GM19238 (cell line): Measurements from ENCODE around the gene RANBP3.
"Not testable (repeated sequence)": the region's sequence is repeated elsewhere in the genome, so short reads cannot be mapped to it uniquely, and the experiment has no call there.

Experiments used
- DNase-seq: peaks from one replicate; pipeline ENCODE4 v3.0.0; 2011; ENCODE audit warnings: low spot score; ENCODE audit not compliant: insufficient read length

The RANBP3 gene

GRCh38 chr19:5988517-5989387 lies 10.8 kb upstream of the RANBP3 start:
- no peak for DNase-seq

- DNase-seq, result peak; percentile 66
These were observed 9.3 kb upstream of the RANBP3 start for GRCh38 chr19:5987077-5987818.

GRCh38 chr19:5985837-5986236 lies 7.9 kb upstream of the RANBP3 start:
- DNase-seq, result not testable (repeated sequence)

- DNase-seq, result no peak
These were observed 7.3 kb upstream of the RANBP3 start for GRCh38 chr19:5985098-5985783.

- no peak for DNase-seq
These were observed 6.7 kb upstream of the RANBP3 start for GRCh38 chr19:5984600-5984999.

- DNase-seq, result no peak
These were observed 5.5 kb upstream of the RANBP3 start for GRCh38 chr19:5983367-5983955.

GRCh38 chr19:5978606-5979552 lies 939 bp upstream of the RANBP3 start:
- no peak for DNase-seq

- DNase-seq, result no peak
These were observed 637 bp downstream of the RANBP3 start for GRCh38 chr19:5977222-5977784.

GRCh38 chr19:5976768-5977167 lies 1.2 kb downstream of the RANBP3 start:
- DNase-seq, result no peak

GRCh38 chr19:5975388-5975728 lies 2.6 kb downstream of the RANBP3 start:
- no peak for DNase-seq

- DNase-seq, result no peak
These were observed 3.1 kb downstream of the RANBP3 start for GRCh38 chr19:5974721-5975387.

GRCh38 chr19:5973867-5974635 lies 3.9 kb downstream of the RANBP3 start:
- no peak for DNase-seq

- DNase-seq, result no peak
These were observed 4.6 kb downstream of the RANBP3 start for GRCh38 chr19:5973376-5973775.

GRCh38 chr19:5972355-5972731 lies 5.6 kb downstream of the RANBP3 start:
- no peak for DNase-seq

GRCh38 chr19:5971714-5972354 lies 6.1 kb downstream of the RANBP3 start:
- no peak for DNase-seq

GRCh38 chr19:5969476-5969875 lies 8.5 kb downstream of the RANBP3 start:
- no peak for DNase-seq

GRCh38 chr19:5968431-5969373 lies 9.2 kb downstream of the RANBP3 start:
- no peak for DNase-seq
